Measurements from ENCODE around the gene SLC25A21. TPM values are rescaled to one million over a fixed set of nuclear protein-coding genes. Genes with fewer than 3 reads are reported as not detected.

Gene SLC25A21
- total and polyA plus RNA-seq, 2 of the 13 experiments (the other 11 are each of a cell fraction or from before 2014, with no cell fraction given): 1.9 to 2.9 TPM

DNA sequence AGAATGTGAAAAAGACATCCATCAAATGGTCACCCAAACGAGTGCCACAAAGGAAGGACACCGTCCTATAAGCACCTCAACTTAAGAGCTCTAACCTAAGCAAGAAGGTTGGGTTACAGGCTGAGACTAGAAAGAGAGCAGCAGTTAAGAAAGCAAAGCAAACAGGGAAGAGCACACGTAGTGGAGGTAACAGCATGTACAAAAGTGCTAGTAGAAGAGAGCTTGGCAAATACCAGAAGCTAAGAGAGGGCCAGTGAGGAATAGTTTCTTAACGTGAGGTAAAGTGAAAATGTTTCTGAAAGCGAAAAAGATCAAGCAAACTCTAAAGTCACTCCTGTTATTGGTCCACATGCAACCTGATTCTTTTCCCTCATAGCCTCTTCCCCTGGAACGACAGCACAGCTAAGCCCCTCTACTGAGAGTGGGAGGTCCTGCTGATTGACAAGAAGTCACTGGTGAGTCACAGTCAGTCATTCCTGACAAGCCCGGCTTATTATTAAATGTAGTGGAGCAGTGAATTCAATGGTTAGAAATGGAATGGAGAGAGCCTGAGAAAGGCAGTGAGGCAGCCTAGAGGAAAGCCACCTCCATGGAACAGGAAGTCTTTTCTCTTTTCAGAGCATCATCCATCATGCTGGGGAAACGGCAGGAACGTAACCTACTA is 204.4 kb downstream of the SLC25A21 start (continued):
- TF ChIP-seq ETV6 (CRISPR knock-in tag; conservative IDR thresholded peaks at IDR 0.05): no peak
- TF ChIP-seq HNF4A (CRISPR knock-in tag; IDR thresholded peaks at IDR 0.05): no peak
- 0 out of 2 replicates have a peak, but pooled peaks have one; percentile 33 for TF ChIP-seq ZNF75D (CRISPR knock-in tag; IDR thresholded peaks at IDR 0.05; ENCODE audit: borderline replicate concordance)
- TF ChIP-seq PTBP1 (IDR thresholded peaks at IDR 0.05; ENCODE audit: low read depth, low read length, poor library complexity, severe bottlenecking): no peak
- no peak for TF ChIP-seq PBX2 (CRISPR knock-in tag; IDR thresholded peaks at IDR 0.05)

- no TSS peak for BruUV-seq (replicated peaks)
- POLR2A ChIA-PET: no interaction called here
- TF ChIP-seq, protein P1, sequence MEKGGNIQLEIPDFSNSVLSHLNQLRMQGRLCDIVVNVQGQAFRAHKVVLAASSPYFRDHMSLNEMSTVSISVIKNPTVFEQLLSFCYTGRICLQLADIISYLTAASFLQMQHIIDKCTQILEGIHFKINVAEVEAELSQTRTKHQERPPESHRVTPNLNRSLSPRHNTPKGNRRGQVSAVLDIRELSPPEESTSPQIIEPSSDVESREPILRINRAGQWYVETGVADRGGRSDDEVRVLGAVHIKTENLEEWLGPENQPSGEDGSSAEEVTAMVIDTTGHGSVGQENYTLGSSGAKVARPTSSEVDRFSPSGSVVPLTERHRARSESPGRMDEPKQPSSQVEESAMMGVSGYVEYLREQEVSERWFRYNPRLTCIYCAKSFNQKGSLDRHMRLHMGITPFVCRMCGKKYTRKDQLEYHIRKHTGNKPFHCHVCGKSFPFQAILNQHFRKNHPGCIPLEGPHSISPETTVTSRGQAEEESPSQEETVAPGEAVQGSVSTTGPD (CRISPR knock-in tag; IDR thresholded peaks at IDR 0.05): no peak
- no peak for TF ChIP-seq THAP8 (CRISPR knock-in tag; IDR thresholded peaks at IDR 0.05; ENCODE audit: borderline replicate concordance)
- no peak for TF ChIP-seq FOXA3 (CRISPR knock-in tag; IDR thresholded peaks at IDR 0.05)
- TF ChIP-seq TP53 (CRISPR knock-in tag; conservative IDR thresholded peaks at IDR 0.05): no peak
- TF ChIP-seq, protein P2, sequence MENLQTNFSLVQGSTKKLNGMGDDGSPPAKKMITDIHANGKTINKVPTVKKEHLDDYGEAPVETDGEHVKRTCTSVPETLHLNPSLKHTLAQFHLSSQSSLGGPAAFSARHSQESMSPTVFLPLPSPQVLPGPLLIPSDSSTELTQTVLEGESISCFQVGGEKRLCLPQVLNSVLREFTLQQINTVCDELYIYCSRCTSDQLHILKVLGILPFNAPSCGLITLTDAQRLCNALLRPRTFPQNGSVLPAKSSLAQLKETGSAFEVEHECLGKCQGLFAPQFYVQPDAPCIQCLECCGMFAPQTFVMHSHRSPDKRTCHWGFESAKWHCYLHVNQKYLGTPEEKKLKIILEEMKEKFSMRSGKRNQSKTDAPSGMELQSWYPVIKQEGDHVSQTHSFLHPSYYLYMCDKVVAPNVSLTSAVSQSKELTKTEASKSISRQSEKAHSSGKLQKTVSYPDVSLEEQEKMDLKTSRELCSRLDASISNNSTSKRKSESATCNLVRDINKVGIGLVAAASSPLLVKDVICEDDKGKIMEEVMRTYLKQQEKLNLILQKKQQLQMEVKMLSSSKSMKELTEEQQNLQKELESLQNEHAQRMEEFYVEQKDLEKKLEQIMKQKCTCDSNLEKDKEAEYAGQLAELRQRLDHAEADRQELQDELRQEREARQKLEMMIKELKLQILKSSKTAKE (CRISPR knock-in tag; IDR thresholded peaks at IDR 0.05; ENCODE audit: borderline replicate concordance): no peak
- TF ChIP-seq RAD21 (CRISPR knock-in tag; IDR thresholded peaks at IDR 0.05): no peak
- TF ChIP-seq, protein P3, sequence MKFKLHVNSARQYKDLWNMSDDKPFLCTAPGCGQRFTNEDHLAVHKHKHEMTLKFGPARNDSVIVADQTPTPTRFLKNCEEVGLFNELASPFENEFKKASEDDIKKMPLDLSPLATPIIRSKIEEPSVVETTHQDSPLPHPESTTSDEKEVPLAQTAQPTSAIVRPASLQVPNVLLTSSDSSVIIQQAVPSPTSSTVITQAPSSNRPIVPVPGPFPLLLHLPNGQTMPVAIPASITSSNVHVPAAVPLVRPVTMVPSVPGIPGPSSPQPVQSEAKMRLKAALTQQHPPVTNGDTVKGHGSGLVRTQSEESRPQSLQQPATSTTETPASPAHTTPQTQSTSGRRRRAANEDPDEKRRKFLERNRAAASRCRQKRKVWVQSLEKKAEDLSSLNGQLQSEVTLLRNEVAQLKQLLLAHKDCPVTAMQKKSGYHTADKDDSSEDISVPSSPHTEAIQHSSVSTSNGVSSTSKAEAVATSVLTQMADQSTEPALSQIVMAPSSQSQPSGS (CRISPR knock-in tag; IDR thresholded peaks at IDR 0.05): no peak
- no peak for TF ChIP-seq ZNF556 (CRISPR knock-in tag; IDR thresholded peaks at IDR 0.05; ENCODE audit: borderline replicate concordance)
- TF ChIP-seq ZFX (CRISPR knock-in tag; IDR thresholded peaks at IDR 0.05; ENCODE audit: low read depth): no peak
- TF ChIP-seq GATA4 (IDR thresholded peaks at IDR 0.05; ENCODE audit: borderline replicate concordance, low read depth): no peak
Observed at GRCh38 chr14:36955967-36956366, 216.4 kb downstream of the SLC25A21 start.

More at GRCh38 chr14:36955967-36956366, 216.4 kb downstream of the SLC25A21 start:
- Histone ChIP-seq H2AFZ (ENCODE audit: low read length) (no peak overlapping the region), H3K27ac (ENCODE audit: extremely low read length, insufficient read depth, low read length) (no peak overlapping the region), H3K4me3 (replicated peaks in 1 of 3; ENCODE audit: insufficient read depth in 1 of 3, low read depth in 2 of 3, low read length in 3 of 3) (no peak overlapping the region), H3K4me1 (ENCODE audit: insufficient read depth, low read length) (no peaks in the 10 kb centered on the region), H3K9ac (ENCODE audit: insufficient read depth, low read depth, low read length) (no peak overlapping the region), H4K20me1 (ENCODE audit: insufficient read depth, low read length) (no peaks in the 10 kb centered on the region), H3K36me3 (replicated peaks in 1 of 2; ENCODE audit: control insufficient read depth in 1 of 2, insufficient read depth in 2 of 2, low read length in 2 of 2) (no peaks in the 10 kb centered on the region), H3K9me3 (ENCODE audit: low read length) (no peaks in the 10 kb centered on the region), H3K27me3 (ENCODE audit: control insufficient read depth in 1 of 2, insufficient read depth in 2 of 2, low read length in 2 of 2) (no peaks in the 10 kb centered on the region), H3K79me2 (ENCODE audit: insufficient read depth, low read length) (no peaks in the 10 kb centered on the region), H3K4me2 (ENCODE audit: low read depth, low read length) (no peak overlapping the region)
- no peak for DNase-seq (ENCODE audit: low spot score)
- 40% methylated on average over 7 of the region's 7 CpGs for WGBS (ENCODE audit: low lambda C conversion rate)
- in situ Hi-C loops (cut with HindIII; ENCODE audit: extremely low pct_ligation_motif_present, low pct_unique_long_range_greater_than_20kb): no loop called here
- FAIRE-seq: no peak
- intact Hi-C loops (cut with micrococcal nuclease; ENCODE audit: unreplicated experiment): no loop called here
- CTCF ChIA-PET (ENCODE audit: low intra/inter-chr PET ratio, low total read pairs): no interaction called here
- no peak for ATAC-seq
